Brain microvascular endothelial cell (primary cell): ENCODE measurements around the gene ACBD5.
A peak's percentile ranks its signal among the peaks of the same experiment; 100 is the strongest.
"Not testable (repeated sequence)": the region's sequence is repeated elsewhere in the genome, so short reads cannot be mapped to it uniquely, and the experiment has no call there.

ENCODE experiments used
- DNase-seq: peaks from one replicate; pipeline ENCODE4 v3.0.0-alpha.2; 2020
- H3K27ac ChIP-seq: fragments of 250-450 bp; sonication (Bioruptor Pico); 2 replicates; pipeline ENCODE4 v1.5.1; 2020; ENCODE audit warnings: mild to moderate bottlenecking, moderate library complexity
- H3K27me3 ChIP-seq: fragments of 250-450 bp; sonication (Bioruptor Pico); replicated peaks from 2 replicates; pipeline ENCODE4 v1.5.1; 2020; ENCODE audit warnings: mild to moderate bottlenecking
- H3K36me3 ChIP-seq: fragments of 250-450 bp; sonication (Bioruptor Pico); replicated peaks from 2 replicates; pipeline ENCODE4 v1.5.1; 2020; ENCODE audit warnings: mild to moderate bottlenecking
- H3K4me3 ChIP-seq: 2 replicates; pipeline ENCODE4 v1.5.1; 2011; ENCODE audit warnings: low read depth, mild to moderate bottlenecking, control low read depth, low read length, moderate library complexity
- in situ Hi-C: cut with HindIII; loops from 2 replicates; pipeline ENCODE4 v1.10.0; 2017; ENCODE audit warnings: low sequenced_read_pairs, low pct_ligation_motif_present
- TF ChIP-seq, protein P1 (sequence below): IDR thresholded peaks from 2 replicates; pipeline ENCODE4 v1.5.1; 2011; ENCODE audit warnings: low read depth, mild to moderate bottlenecking, moderate library complexity, low read length, control low read depth, inconsistent platforms; ENCODE audit errors: missing control alignments

ACBD5 gene

DNA sequence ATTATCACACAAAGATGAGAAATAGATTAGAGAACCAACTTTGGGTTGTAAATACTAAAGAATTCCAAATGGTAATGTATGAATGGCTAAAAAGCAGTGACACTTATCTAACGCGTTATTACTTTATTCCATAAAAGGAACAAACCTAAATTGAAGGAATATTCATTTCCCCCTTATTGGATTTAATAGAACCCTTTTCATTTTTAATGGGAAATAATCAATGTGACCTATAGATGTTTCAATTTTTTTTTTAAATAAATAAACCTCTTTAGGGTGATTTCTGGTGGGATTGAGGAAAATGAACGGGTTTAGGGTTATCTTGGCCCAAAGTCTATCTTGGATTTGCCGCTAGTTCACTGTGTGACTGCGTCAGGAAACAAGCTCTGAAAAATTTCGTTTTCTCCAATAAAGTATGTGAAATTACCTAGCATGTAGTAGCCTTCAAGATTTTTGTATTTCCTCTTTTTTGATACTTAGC, 1.9 kb upstream of the ACBD5 start:
- H3K27ac ChIP-seq: peak overlapping the region; percentile 77
- TF ChIP-seq, protein P1, sequence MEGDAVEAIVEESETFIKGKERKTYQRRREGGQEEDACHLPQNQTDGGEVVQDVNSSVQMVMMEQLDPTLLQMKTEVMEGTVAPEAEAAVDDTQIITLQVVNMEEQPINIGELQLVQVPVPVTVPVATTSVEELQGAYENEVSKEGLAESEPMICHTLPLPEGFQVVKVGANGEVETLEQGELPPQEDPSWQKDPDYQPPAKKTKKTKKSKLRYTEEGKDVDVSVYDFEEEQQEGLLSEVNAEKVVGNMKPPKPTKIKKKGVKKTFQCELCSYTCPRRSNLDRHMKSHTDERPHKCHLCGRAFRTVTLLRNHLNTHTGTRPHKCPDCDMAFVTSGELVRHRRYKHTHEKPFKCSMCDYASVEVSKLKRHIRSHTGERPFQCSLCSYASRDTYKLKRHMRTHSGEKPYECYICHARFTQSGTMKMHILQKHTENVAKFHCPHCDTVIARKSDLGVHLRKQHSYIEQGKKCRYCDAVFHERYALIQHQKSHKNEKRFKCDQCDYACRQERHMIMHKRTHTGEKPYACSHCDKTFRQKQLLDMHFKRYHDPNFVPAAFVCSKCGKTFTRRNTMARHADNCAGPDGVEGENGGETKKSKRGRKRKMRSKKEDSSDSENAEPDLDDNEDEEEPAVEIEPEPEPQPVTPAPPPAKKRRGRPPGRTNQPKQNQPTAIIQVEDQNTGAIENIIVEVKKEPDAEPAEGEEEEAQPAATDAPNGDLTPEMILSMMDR: no peak
- DNase-seq: no peak
- H3K27me3 ChIP-seq: no peaks in the 10 kb centered on the region
- in situ Hi-C loops: no loop called here
- H3K4me3 ChIP-seq: peak overlapping the region; percentile 86
- no peaks in the 10 kb centered on the region for H3K36me3 ChIP-seq

DNA sequence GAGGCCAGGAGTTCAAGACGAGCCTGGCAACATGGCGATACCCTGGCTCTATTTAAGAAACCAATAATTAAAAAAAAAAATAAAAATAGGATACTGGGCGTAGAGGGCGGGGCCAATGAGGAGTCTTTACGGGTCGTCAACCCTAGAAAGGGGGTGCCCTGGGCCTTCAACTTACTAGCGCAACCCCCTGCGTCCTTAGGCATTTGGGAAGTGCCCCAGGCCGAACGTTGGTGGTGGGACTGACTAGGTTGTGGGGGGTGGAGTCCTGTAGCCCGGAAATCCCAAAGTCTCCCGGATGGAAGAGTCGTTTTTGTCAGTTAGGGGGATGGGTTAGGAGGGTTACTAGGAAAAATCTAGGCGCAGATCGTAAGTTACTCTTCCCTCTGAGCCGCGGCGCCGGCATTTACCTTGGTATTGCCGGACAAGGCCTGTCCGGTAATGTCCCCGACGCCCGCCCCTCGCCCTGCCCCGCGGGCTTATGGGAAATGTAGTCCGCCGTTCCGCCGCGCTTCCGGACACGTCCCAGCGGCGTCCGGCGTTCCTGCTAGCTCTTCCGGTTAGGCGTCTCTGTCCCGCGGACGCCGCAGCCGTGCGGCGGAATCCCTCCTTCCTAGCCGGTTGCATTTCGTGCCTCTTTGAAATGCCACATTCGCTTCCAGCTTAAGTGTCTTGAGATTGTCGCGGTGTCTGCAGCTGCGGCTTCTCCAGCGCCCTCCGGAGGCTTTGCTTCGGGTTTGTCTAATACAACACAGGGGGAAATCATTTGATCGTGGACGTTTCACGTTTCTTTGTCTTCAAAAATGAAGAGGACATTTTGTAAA, 1.3 kb upstream of the ACBD5 start:
- TF ChIP-seq, protein P1: peak; percentile 44
- H3K4me3 ChIP-seq: peak overlapping the region; percentile 86
- no peaks in the 10 kb centered on the region for H3K27me3 ChIP-seq
- peak; percentile 78 for DNase-seq
- H3K36me3 ChIP-seq: no peaks in the 10 kb centered on the region
- H3K27ac ChIP-seq: peak overlapping the region; percentile 77
- in situ Hi-C loops: no loop called here

DNA sequence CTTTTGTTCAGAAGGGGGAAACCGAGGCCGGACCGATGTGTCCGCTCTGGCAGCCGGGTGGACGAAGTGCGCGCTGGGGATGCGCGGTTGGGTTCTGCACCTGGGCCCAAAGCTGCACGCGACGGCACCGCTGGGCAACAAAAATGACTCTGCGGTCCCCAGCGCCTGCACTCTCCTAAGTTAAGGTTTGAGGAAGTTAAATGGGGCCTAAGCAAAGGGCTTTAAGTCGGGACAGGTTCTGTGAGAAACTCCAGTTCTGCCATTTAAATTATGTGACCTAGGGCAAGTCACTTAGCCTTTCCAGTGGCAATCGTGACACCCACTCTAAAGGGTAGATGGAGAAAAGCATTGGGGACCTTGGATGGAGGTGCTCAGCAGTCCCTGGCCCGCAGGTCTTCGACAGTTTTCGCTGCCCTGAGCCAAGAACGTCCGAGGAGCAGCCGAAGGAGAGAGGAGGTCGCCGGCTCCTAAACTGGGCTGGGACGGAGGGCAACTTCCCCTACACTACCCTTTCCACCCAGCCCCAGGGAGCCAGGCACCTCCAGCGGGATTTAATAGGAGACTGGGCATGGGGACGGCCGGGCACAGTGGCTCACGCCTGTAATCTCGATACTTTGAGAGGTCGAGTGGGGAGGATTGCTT, 534 bp upstream of the ACBD5 start:
- Histone ChIP-seq H3K36me3 (no peaks in the 10 kb centered on the region), H3K27ac (peak overlapping the region; percentile 77), H3K4me3 (peak overlapping the region; percentile 86), H3K27me3 (no peaks in the 10 kb centered on the region)
- DNase-seq: no peak
- in situ Hi-C loops: no loop called here
- TF ChIP-seq, protein P1: no peak

DNA sequence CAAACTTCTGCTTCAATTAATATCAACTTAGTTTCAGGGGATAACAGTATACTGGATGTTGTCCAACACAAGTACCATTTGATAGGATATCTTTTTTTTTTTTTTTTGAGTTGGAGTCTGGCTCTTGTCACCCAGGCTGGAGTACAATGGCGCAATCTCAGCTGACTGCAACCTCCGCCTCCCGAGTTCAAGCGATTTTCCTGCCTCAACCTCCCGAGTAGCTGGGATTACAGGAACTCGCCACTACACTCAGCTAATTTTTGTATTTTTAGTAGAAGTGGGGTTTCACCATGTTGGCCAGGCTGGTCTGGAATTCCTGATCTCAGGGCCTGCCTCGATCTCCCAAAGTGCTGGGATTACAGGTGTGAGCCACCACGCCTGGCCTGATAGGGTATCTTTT, 3.1 kb downstream of the ACBD5 start:
- H3K36me3 ChIP-seq, H3K27ac ChIP-seq, in situ Hi-C loops, H3K4me3 ChIP-seq, DNase-seq, H3K27me3 ChIP-seq: not testable (repeated sequence)

DNA sequence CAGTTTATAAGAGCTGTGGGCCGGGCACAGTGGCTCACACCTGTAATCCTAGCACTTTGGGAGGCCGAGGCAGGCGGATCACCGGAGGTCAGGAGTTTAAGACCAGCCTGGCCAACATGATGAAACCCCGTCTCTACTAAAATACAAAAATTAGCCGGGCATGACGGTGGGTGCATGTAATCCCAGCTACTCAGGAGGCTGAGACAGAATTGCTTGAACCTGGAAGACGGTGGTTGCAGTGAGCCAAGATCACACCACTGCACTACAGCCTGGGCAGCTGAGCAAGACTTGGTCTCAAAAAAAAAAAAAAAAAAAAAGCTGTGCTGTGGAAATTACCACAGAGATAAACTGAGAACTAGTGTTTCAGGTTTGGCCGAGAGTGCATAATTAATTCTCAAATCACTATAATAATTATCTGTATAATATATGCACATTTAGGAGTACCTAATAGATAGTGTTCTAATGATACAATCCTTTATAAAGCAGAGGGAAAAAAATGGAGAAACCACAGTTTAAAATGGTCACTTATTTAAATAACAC, 3.9 kb downstream of the ACBD5 start:
- H3K4me3 ChIP-seq, in situ Hi-C loops, H3K27me3 ChIP-seq, H3K27ac ChIP-seq, H3K36me3 ChIP-seq, DNase-seq: not testable (repeated sequence)

DNA sequence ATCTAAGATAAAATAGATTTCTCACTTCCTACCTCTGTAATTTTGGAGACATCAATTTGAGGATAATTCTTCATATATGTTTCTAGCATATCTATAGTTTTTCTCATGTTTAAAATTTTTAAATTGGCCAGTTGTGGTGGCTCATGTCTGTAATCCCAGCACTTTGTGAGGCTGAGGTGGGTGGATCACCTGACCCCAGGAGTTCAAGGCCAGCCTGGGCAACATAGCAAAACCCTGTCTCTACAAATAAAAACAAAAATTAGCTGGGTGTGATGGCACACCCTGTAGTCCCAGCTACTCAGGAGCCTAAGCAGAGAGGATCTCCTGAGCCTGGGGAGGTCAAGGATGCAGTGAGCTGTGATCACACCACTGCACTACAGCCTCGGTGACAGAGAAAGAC, 4.9 kb downstream of the ACBD5 start:
- H3K4me3 ChIP-seq: no peak overlapping the region
- no peak overlapping the region for H3K27ac ChIP-seq
- no peaks in the 10 kb centered on the region for H3K27me3 ChIP-seq
- TF ChIP-seq, protein P1: no peak
- no peak for DNase-seq
- in situ Hi-C loops: no loop called here
- H3K36me3 ChIP-seq: peaks cover 5% of the 10 kb centered on the region
